ENCODE results near the gene LRMDA.

The LRMDA gene

GRCh38 chr10:76205361-76205760 is 773.9 kb downstream of the LRMDA start:
- no peak for DNase-seq
- Histone ChIP-seq H3K4me3 (ENCODE audit: low read depth in 1 of 2, low read length in 2 of 2) (no peak overlapping the region), H3K27me3 (ENCODE audit: insufficient read depth, low read length, poor library complexity) (no peaks in the 10 kb centered on the region), H3K79me2 (ENCODE audit: insufficient read depth, low read length) (no peaks in the 10 kb centered on the region), H4K20me1 (ENCODE audit: insufficient read depth, low read length) (no peaks in the 10 kb centered on the region), H3K36me3 (ENCODE audit: insufficient read depth, low read length) (no peaks in the 10 kb centered on the region), H2AFZ (ENCODE audit: low read depth, low read length) (no peak overlapping the region), H3K4me2 (ENCODE audit: insufficient read depth, low read length) (no peak overlapping the region), H3K9me3 (ENCODE audit: insufficient read depth, low read length, severe bottlenecking) (no peaks in the 10 kb centered on the region), H3K4me1 (ENCODE audit: insufficient read depth, low read length) (no peaks in the 10 kb centered on the region), H3K9ac (ENCODE audit: low read depth, low read length) (no peak overlapping the region), H3K27ac (ENCODE audit: low read length) (no peak overlapping the region)
- no peak for ATAC-seq (ENCODE audit: insufficient read depth, low read depth)
- TF ChIP-seq EZH2 (IDR thresholded peaks at IDR 0.05; ENCODE audit: borderline replicate concordance, low read depth, low read length, severe bottlenecking) (no peak), CTCF (IDR thresholded peaks at IDR 0.05; ENCODE audit: borderline replicate concordance, extremely low read depth, low read length, poor library complexity, severe bottlenecking) (no peak)

- H4K20me1 ChIP-seq (ENCODE audit: insufficient read depth, low read length): no peaks in the 10 kb centered on the region
- no peaks in the 10 kb centered on the region for H3K9me3 ChIP-seq (ENCODE audit: insufficient read depth, low read length, severe bottlenecking)
- no peak for DNase-seq
- no peak for ATAC-seq (ENCODE audit: insufficient read depth, low read depth)
- no peaks in the 10 kb centered on the region for H3K36me3 ChIP-seq (ENCODE audit: insufficient read depth, low read length)
- H3K79me2 ChIP-seq (ENCODE audit: insufficient read depth, low read length): no peaks in the 10 kb centered on the region
- H2AFZ ChIP-seq (ENCODE audit: low read depth, low read length): no peak overlapping the region
- H3K27ac ChIP-seq (ENCODE audit: low read length): no peak overlapping the region
- no peak overlapping the region for H3K9ac ChIP-seq (ENCODE audit: low read depth, low read length)
- H3K4me1 ChIP-seq (ENCODE audit: insufficient read depth, low read length): no peaks in the 10 kb centered on the region
- no peaks in the 10 kb centered on the region for H3K27me3 ChIP-seq (ENCODE audit: insufficient read depth, low read length, poor library complexity)
- no peak overlapping the region for H3K4me2 ChIP-seq (ENCODE audit: insufficient read depth, low read length)
- no peak for TF ChIP-seq EZH2 (IDR thresholded peaks at IDR 0.05; ENCODE audit: borderline replicate concordance, low read depth, low read length, severe bottlenecking)
- H3K4me3 ChIP-seq (ENCODE audit: low read depth in 1 of 2, low read length in 2 of 2): no peak overlapping the region
Observed at GRCh38 chr10:76206797-76207352, 775.5 kb downstream of the LRMDA start.

- no peak overlapping the region for H3K4me3 ChIP-seq (ENCODE audit: low read depth in 1 of 2, low read length in 2 of 2)
- no peaks in the 10 kb centered on the region for H3K9me3 ChIP-seq (ENCODE audit: insufficient read depth, low read length, severe bottlenecking)
- no peaks in the 10 kb centered on the region for H3K36me3 ChIP-seq (ENCODE audit: insufficient read depth, low read length)
- ATAC-seq (ENCODE audit: insufficient read depth, low read depth) (no peak), DNase-seq (no peak)
- no peak overlapping the region for H3K9ac ChIP-seq (ENCODE audit: low read depth, low read length)
- H4K20me1 ChIP-seq (ENCODE audit: insufficient read depth, low read length): no peaks in the 10 kb centered on the region
- H2AFZ ChIP-seq (ENCODE audit: low read depth, low read length): no peak overlapping the region
- no peaks in the 10 kb centered on the region for H3K27me3 ChIP-seq (ENCODE audit: insufficient read depth, low read length, poor library complexity)
- TF ChIP-seq EZH2 (IDR thresholded peaks at IDR 0.05; ENCODE audit: borderline replicate concordance, low read depth, low read length, severe bottlenecking) (no peak), CTCF (IDR thresholded peaks at IDR 0.05; ENCODE audit: borderline replicate concordance, extremely low read depth, low read length, poor library complexity, severe bottlenecking) (no peak)
- H3K79me2 ChIP-seq (ENCODE audit: insufficient read depth, low read length): no peaks in the 10 kb centered on the region
- no peaks in the 10 kb centered on the region for H3K4me1 ChIP-seq (ENCODE audit: insufficient read depth, low read length)
- no peak overlapping the region for H3K4me2 ChIP-seq (ENCODE audit: insufficient read depth, low read length)
- H3K27ac ChIP-seq (ENCODE audit: low read length): no peak overlapping the region
Observed at GRCh38 chr10:76209135-76209534, 777.7 kb downstream of the LRMDA start.

GRCh38 chr10:76210211-76210610 is 778.8 kb downstream of the LRMDA start:
- H3K79me2 ChIP-seq (ENCODE audit: insufficient read depth, low read length): no peaks in the 10 kb centered on the region
- H3K4me3 ChIP-seq (ENCODE audit: low read depth in 1 of 2, low read length in 2 of 2): no peak overlapping the region
- TF ChIP-seq EZH2 (IDR thresholded peaks at IDR 0.05; ENCODE audit: borderline replicate concordance, low read depth, low read length, severe bottlenecking) (no peak), CTCF (IDR thresholded peaks at IDR 0.05; ENCODE audit: borderline replicate concordance, extremely low read depth, low read length, poor library complexity, severe bottlenecking) (no peak)
- no peaks in the 10 kb centered on the region for H3K27me3 ChIP-seq (ENCODE audit: insufficient read depth, low read length, poor library complexity)
- H3K9me3 ChIP-seq (ENCODE audit: insufficient read depth, low read length, severe bottlenecking): no peaks in the 10 kb centered on the region
- ATAC-seq (ENCODE audit: insufficient read depth, low read depth) (no peak), DNase-seq (no peak)
- no peak overlapping the region for H2AFZ ChIP-seq (ENCODE audit: low read depth, low read length)
- no peaks in the 10 kb centered on the region for H3K4me1 ChIP-seq (ENCODE audit: insufficient read depth, low read length)
- no peak overlapping the region for H3K9ac ChIP-seq (ENCODE audit: low read depth, low read length)
- H3K27ac ChIP-seq (ENCODE audit: low read length): no peak overlapping the region
- H3K36me3 ChIP-seq (ENCODE audit: insufficient read depth, low read length): no peaks in the 10 kb centered on the region
- no peak overlapping the region for H3K4me2 ChIP-seq (ENCODE audit: insufficient read depth, low read length)
- H4K20me1 ChIP-seq (ENCODE audit: insufficient read depth, low read length): no peaks in the 10 kb centered on the region

Data from DND-41 (cell line).